SU-DHL-6 (cell line): Measurements from ENCODE around the gene HGFAC.

ENCODE experiments used
- H2AFZ ChIP-seq: fragments of 200-600 bp; sonication (generic); 2 replicates; pipeline ENCODE4 v1.6.1; 2014; ENCODE audit warnings: low read depth, mild to moderate bottlenecking, moderate library complexity, mixed read lengths, antibody characterized with exemption, low read length; ENCODE audit not compliant: severe bottlenecking
- H3F3A ChIP-seq: fragments of 200-600 bp; shearing (Covaris generic); 2 replicates; pipeline ENCODE4 v1.6.0; 2016; ENCODE audit warnings: antibody characterized with exemption, mild to moderate bottlenecking; ENCODE audit not compliant: insufficient read depth
- H3K27ac ChIP-seq: fragments of 200-600 bp; sonication (generic); 2 replicates; pipeline ENCODE4 v1.5.1; 2016; ENCODE audit warnings: low read depth, mild to moderate bottlenecking, low read length, moderate library complexity, mixed read lengths
- H3K27me3 ChIP-seq: fragments of 200-600 bp; sonication (generic), shearing (Covaris generic); 2 replicates; pipeline ENCODE4 v1.6.0; 2014; ENCODE audit warnings: mild to moderate bottlenecking, low read length
- H3K36me3 ChIP-seq: fragments of 200-600 bp; sonication (generic); 2 replicates; pipeline ENCODE4 v1.6.1; 2014; ENCODE audit warnings: mild to moderate bottlenecking, low read length, mixed read lengths
- H3K4me2 ChIP-seq: fragments of 300-600, 200-600 bp; shearing (Covaris generic), sonication (generic); 2 replicates; pipeline ENCODE4 v1.6.0; 2014; ENCODE audit warnings: low read length, low read depth, mild to moderate bottlenecking; ENCODE audit not compliant: poor library complexity, severe bottlenecking
- H3K4me3 ChIP-seq: fragments of 200-600 bp; sonication (generic); 2 replicates; pipeline ENCODE4 v1.5.1; 2014; ENCODE audit warnings: antibody characterized with exemption, low read length, mild to moderate bottlenecking, mixed read lengths; ENCODE audit not compliant: insufficient read depth, poor library complexity, severe bottlenecking
- H3K79me2 ChIP-seq: fragments of 200-600 bp; sonication (generic); 2 replicates; pipeline ENCODE4 v1.6.1; 2014; ENCODE audit warnings: mild to moderate bottlenecking, low read length, moderate library complexity; ENCODE audit not compliant: insufficient read depth
- H3K9ac ChIP-seq: fragments of 200-600 bp; sonication (generic); 2 replicates; pipeline ENCODE4 v1.7.0; 2014; ENCODE audit warnings: mild to moderate bottlenecking, low read length
- H3K9me2 ChIP-seq: fragments of 200-600 bp; sonication (generic); replicated peaks from 2 replicates; pipeline ENCODE4 v1.6.1; 2014; ENCODE audit warnings: low read length; ENCODE audit not compliant: insufficient read depth
- H3K9me3 ChIP-seq: fragments of 200-600 bp; sonication (generic); 2 replicates; pipeline ENCODE4 v1.6.1; 2014; ENCODE audit warnings: low read length, mixed read lengths; ENCODE audit not compliant: insufficient read depth
- H4K20me1 ChIP-seq: fragments of 200-600 bp; sonication (generic); 2 replicates; pipeline ENCODE4 v1.6.1; 2014; ENCODE audit warnings: low read depth, mild to moderate bottlenecking, antibody characterized with exemption, low read length, moderate library complexity, mixed read lengths
- EZH2phosphoT487 ChIP-seq: fragments of 200-600 bp; sonication (generic), shearing (Covaris generic); conservative IDR thresholded peaks from 2 replicates; pipeline ENCODE4 v1.6.1; 2018; ENCODE audit warnings: mild to moderate bottlenecking, antibody characterized with exemption, low read length, moderate library complexity, mixed read lengths
- TF ChIP-seq, protein P1 (sequence below): fragments of 200-600 bp; sonication (generic); IDR thresholded peaks from one replicate; pipeline ENCODE4 v1.5.1; 2017; ENCODE audit warnings: antibody characterized with exemption, mild to moderate bottlenecking, low read length, moderate library complexity; ENCODE audit not compliant: insufficient read depth, poor library complexity, severe bottlenecking

The HGFAC gene

GRCh38 chr4:3442460-3442958, 741 bp downstream of the HGFAC start:
- H3K9me2 ChIP-seq, result no peaks in the 10 kb centered on the region
- H3K9me3 ChIP-seq, result no peaks in the 10 kb centered on the region
- no peaks in the 10 kb centered on the region for H3F3A ChIP-seq
- no peaks in the 10 kb centered on the region for H3K36me3 ChIP-seq
- no peak for TF ChIP-seq EZH2phosphoT487
- TF ChIP-seq, protein P1, sequence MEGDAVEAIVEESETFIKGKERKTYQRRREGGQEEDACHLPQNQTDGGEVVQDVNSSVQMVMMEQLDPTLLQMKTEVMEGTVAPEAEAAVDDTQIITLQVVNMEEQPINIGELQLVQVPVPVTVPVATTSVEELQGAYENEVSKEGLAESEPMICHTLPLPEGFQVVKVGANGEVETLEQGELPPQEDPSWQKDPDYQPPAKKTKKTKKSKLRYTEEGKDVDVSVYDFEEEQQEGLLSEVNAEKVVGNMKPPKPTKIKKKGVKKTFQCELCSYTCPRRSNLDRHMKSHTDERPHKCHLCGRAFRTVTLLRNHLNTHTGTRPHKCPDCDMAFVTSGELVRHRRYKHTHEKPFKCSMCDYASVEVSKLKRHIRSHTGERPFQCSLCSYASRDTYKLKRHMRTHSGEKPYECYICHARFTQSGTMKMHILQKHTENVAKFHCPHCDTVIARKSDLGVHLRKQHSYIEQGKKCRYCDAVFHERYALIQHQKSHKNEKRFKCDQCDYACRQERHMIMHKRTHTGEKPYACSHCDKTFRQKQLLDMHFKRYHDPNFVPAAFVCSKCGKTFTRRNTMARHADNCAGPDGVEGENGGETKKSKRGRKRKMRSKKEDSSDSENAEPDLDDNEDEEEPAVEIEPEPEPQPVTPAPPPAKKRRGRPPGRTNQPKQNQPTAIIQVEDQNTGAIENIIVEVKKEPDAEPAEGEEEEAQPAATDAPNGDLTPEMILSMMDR, result no peak
- no peaks in the 10 kb centered on the region for H3K79me2 ChIP-seq
- no peak overlapping the region for H2AFZ ChIP-seq
- no peak overlapping the region for H3K27ac ChIP-seq
- no peak overlapping the region for H3K9ac ChIP-seq
- H3K4me2 ChIP-seq, result no peak overlapping the region
- no peaks in the 10 kb centered on the region for H4K20me1 ChIP-seq
- H3K4me3 ChIP-seq, result no peak overlapping the region
- no peaks in the 10 kb centered on the region for H3K27me3 ChIP-seq

DNA sequence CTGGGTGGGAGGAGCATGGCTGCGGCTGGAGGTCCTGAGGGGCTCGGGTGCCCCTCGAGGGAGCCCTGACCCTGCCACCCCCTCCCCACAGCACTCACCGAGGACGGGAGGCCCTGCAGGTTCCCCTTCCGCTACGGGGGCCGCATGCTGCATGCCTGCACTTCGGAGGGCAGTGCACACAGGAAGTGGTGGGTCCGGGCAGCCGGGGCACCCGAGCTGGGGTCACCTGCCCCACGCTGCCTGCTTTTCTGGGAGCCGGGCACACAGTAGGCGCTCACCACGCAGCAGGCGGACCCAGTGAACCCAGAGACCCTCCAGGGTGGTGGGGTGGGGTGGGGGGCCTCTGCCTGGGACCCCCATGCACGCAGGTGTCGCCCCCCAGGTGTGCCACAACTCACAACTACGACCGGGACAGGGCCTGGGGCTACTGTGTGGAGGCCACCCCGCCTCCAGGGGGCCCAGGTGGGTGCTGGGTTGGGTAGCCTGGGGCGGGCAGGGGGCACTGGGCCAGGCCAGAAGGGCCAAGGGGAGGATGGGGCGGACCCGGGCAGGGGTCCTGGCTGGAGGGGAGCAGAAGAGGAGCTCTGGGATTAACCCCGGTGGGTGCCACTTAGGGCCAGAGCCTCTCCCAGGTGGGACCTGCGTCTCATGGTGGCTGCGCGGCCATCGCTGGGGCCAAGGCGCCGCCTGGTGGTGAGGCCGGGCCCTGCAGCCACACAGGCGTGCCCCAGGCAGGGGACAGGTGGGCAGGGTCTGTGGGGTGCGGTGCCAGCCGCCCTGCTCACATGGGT, 1.4 kb downstream of the HGFAC start:
- H3K4me2 ChIP-seq, result no peak overlapping the region
- TF ChIP-seq EZH2phosphoT487, result no peak
- TF ChIP-seq, protein P1, result peak; percentile 90
- H4K20me1 ChIP-seq, result no peaks in the 10 kb centered on the region
- no peaks in the 10 kb centered on the region for H3K36me3 ChIP-seq
- H3K9me2 ChIP-seq, result no peaks in the 10 kb centered on the region
- H3K9me3 ChIP-seq, result no peaks in the 10 kb centered on the region
- no peak overlapping the region for H3K4me3 ChIP-seq
- no peak overlapping the region for H2AFZ ChIP-seq
- no peak overlapping the region for H3K9ac ChIP-seq
- H3K79me2 ChIP-seq, result no peaks in the 10 kb centered on the region
- no peaks in the 10 kb centered on the region for H3K27me3 ChIP-seq
- H3K27ac ChIP-seq, result no peak overlapping the region
- no peaks in the 10 kb centered on the region for H3F3A ChIP-seq

DNA sequence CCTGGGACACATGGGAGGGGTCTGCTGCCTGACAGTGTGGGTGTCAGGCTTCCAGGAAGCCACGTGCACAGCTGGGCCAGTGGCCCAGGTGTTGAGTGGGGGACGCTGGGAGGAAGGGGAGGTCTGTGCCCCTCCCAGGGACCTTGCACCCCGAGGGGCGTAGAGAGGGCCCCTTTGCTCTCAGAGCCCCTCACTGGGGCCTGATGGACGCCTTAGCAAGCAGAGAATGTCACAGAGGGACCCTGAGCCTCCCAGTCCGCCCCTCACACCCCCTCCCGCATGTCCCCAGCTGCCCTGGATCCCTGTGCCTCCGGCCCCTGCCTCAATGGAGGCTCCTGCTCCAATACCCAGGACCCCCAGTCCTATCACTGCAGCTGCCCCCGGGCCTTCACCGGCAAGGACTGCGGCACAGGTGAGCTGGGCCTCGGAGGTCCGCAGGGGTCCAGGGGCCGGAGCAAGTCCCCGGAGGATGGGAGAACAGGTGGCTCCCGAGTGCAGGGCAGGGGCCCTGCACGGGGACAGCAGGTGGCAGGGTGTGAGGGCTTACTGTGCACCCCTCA, 2.1 kb downstream of the HGFAC start:
- Histone ChIP-seq H3K9ac (no peak overlapping the region), H3K9me2 (no peaks in the 10 kb centered on the region), H3K79me2 (no peaks in the 10 kb centered on the region), H3K9me3 (no peaks in the 10 kb centered on the region), H3F3A (no peaks in the 10 kb centered on the region), H3K27ac (no peak overlapping the region), H3K27me3 (no peaks in the 10 kb centered on the region), H3K4me3 (no peak overlapping the region), H4K20me1 (no peaks in the 10 kb centered on the region), H2AFZ (no peak overlapping the region), H3K4me2 (no peak overlapping the region), H3K36me3 (no peaks in the 10 kb centered on the region)
- no peak for TF ChIP-seq EZH2phosphoT487
- TF ChIP-seq, protein P1, result no peak
